ENCODE results near the gene ABTB2.

GRCh38 chr11:34216706-34217105, 141.1 kb downstream of the ABTB2 start:
- TF ChIP-seq CTCF (conservative IDR thresholded peaks at IDR 0.05): no peak
- no peak for TF ChIP-seq ZFX (IDR thresholded peaks at IDR 0.05)
